Adipocyte (in vitro differentiated cells): ENCODE results near the gene CORIN.

ENCODE experiments used
- DNase-seq: peaks from one replicate; pipeline ENCODE4 v3.0.0-alpha.2; 2015; ENCODE audit warnings: low read depth
- H3K27me3 ChIP-seq: replicated peaks from 2 replicates; pipeline ENCODE4 v1.7.0; 2013; ENCODE audit warnings: mild to moderate bottlenecking, low read length, moderate library complexity; ENCODE audit not compliant: control insufficient read depth, insufficient read depth
- H3K36me3 ChIP-seq: 2 replicates; pipeline ENCODE4 v1.7.0; 2013; ENCODE audit warnings: low read length, mild to moderate bottlenecking, moderate library complexity; ENCODE audit not compliant: control insufficient read depth, insufficient read depth, severe bottlenecking
- H3K4me1 ChIP-seq: 2 replicates; pipeline ENCODE4 v1.7.0; 2013; ENCODE audit warnings: mild to moderate bottlenecking, low read length, moderate library complexity; ENCODE audit not compliant: control insufficient read depth, insufficient read depth
- H3K4me3 ChIP-seq: 2 replicates; pipeline ENCODE4 v1.7.0; 2013; ENCODE audit warnings: mild to moderate bottlenecking, low read length, moderate library complexity
- H3K9ac ChIP-seq: 2 replicates; pipeline ENCODE4 v1.7.0; 2013; ENCODE audit warnings: mild to moderate bottlenecking, low read length, moderate library complexity
- H3K9me3 ChIP-seq: 2 replicates; pipeline ENCODE4 v1.7.0; 2013; ENCODE audit warnings: mild to moderate bottlenecking, low read length, moderate library complexity; ENCODE audit not compliant: control insufficient read depth

Gene CORIN

DNA sequence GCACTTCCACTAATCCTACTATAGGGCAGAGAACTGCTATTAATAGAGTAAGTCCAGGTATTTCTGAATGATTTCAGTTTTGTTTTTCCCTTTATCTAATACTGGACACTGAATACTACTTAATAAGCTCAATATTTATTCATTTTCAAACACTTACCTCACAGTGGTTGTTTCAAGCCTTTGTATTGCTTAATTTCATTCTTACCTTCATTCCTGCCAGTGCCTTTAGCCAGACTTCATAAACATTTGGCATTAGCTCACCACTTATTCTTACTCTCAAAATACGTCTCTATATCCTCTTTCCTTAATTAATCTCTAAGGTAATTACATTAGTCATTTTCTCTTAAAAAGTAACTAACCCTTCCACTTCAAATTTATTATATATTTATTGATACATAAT lies 18.8 kb upstream of the CORIN start:
- Histone ChIP-seq H3K4me3 (no peak overlapping the region), H3K4me1 (peaks cover 39% of the 10 kb centered on the region), H3K36me3 (peaks cover 12% of the 10 kb centered on the region), H3K27me3 (no peaks in the 10 kb centered on the region), H3K9ac (no peak overlapping the region), H3K9me3 (peaks cover 6% of the 10 kb centered on the region)
- DNase-seq, result no peak

DNA sequence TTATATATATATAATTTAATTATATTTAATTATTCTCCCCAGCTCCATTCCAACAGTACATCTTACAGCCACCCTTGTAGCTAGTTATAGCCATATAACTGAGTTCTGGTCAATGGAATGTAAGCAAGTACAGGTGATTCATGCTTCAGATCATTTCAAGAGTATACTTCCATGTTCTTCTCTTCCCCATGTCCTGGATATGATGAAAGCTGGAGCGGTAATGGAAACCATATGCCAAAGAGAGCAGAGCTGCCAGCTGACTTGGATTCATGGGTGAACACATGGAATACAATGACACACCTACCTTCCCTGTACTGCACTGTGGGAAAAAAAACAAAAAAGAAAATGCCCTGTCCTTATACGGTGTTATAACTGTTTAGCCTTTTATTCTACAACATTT lies 17.5 kb upstream of the CORIN start:
- peaks cover 6% of the 10 kb centered on the region for H3K9me3 ChIP-seq
- no peak overlapping the region for H3K9ac ChIP-seq
- peaks cover 20% of the 10 kb centered on the region for H3K36me3 ChIP-seq
- peaks cover 51% of the 10 kb centered on the region for H3K4me1 ChIP-seq
- H3K4me3 ChIP-seq, result no peak overlapping the region
- H3K27me3 ChIP-seq, result no peaks in the 10 kb centered on the region
- no peak for DNase-seq

DNA sequence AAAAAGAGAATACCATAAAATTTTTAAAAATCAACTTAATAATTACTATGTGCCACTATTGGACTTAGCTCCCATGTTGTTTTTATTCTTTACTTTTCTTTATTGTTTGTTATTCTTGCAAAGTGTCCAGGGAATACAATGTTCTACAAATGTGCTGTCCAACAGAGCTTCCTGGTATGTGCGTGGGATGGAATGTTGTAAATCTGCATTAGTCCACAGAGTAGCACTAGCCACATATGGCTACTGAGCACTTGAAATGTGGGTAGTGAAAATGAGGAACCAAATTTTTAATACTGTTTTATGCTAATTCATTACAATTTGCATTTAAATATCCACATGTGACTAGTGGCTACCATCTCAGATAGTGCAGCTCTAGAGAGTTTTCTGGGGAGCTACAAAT lies 14.3 kb upstream of the CORIN start:
- H3K9me3 ChIP-seq, result peaks cover 6% of the 10 kb centered on the region
- peak overlapping the region; percentile 46 for H3K4me3 ChIP-seq
- DNase-seq, result peak; percentile 79
- peak overlapping the region; percentile 58 for H3K9ac ChIP-seq
- no peaks in the 10 kb centered on the region for H3K27me3 ChIP-seq
- peaks cover 51% of the 10 kb centered on the region for H3K4me1 ChIP-seq
- H3K36me3 ChIP-seq, result peaks cover 32% of the 10 kb centered on the region

DNA sequence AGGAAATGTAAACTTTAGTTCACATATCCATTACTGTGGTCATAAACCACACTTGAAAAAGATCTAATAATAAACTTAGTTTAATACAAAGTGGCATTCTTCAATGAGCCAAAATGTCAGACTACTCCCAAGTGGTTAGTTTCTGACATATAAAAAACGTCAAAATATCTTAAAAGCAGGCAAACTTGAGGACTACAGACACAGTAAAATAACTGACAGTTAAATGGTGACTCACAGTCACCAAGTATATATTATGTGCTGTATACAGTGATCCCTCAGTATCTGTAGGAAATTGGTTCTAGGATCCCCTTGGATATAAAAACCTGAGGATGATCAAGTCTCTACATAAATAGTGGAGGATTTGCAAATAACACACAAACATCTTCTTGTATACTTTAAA lies 11.6 kb upstream of the CORIN start:
- H3K27me3 ChIP-seq, result no peaks in the 10 kb centered on the region
- peaks cover 33% of the 10 kb centered on the region for H3K36me3 ChIP-seq
- H3K9ac ChIP-seq, result no peak overlapping the region
- no peak for DNase-seq
- peaks cover 6% of the 10 kb centered on the region for H3K9me3 ChIP-seq
- H3K4me3 ChIP-seq, result no peak overlapping the region
- peaks cover 40% of the 10 kb centered on the region for H3K4me1 ChIP-seq

DNA sequence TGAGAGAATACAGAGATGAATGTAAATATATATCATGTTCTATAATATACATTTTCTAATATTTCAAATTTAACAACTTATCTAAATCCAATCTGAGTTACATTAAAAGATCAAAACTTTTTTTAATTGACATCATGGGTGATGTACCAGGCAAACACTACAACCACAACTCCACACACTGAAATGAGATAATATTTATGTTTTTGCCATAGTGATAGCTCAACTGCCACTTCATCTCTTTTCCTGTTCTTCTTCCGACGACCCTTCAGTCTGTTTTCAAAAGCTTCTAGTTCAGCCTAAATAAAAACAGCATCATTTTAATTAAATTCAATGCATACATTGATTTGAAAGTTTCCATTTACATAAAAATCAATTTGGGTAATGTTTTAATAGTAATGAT lies 10.2 kb upstream of the CORIN start:
- Histone ChIP-seq H3K4me3 (no peak overlapping the region), H3K9me3 (no peaks in the 10 kb centered on the region), H3K27me3 (no peaks in the 10 kb centered on the region), H3K36me3 (peaks cover 33% of the 10 kb centered on the region), H3K9ac (no peak overlapping the region), H3K4me1 (peaks cover 26% of the 10 kb centered on the region)
- DNase-seq, result no peak

DNA sequence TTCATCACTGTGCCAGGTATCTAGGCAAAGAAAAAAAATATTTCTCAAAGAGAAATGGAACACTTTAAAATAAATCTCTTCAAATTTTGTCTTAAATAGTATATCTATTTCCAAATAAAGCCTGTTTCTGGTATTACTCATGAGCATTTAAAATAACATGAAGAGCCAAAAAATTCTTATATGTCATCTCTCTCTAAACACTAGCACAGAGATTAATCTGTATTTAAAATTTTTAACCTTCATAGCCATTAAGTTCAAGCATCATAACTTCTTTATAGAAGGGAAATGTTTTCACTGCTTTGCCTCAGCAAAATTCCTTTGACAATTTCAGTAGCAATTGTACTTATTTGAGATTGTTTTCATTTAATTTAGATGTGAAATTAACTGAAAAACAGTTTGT lies 5.1 kb upstream of the CORIN start:
- H3K9ac ChIP-seq, result no peak overlapping the region
- no peaks in the 10 kb centered on the region for H3K27me3 ChIP-seq
- H3K36me3 ChIP-seq, result peaks cover 19% of the 10 kb centered on the region
- no peak overlapping the region for H3K4me3 ChIP-seq
- H3K9me3 ChIP-seq, result no peaks in the 10 kb centered on the region
- DNase-seq, result no peak
- peaks cover 12% of the 10 kb centered on the region for H3K4me1 ChIP-seq

DNA sequence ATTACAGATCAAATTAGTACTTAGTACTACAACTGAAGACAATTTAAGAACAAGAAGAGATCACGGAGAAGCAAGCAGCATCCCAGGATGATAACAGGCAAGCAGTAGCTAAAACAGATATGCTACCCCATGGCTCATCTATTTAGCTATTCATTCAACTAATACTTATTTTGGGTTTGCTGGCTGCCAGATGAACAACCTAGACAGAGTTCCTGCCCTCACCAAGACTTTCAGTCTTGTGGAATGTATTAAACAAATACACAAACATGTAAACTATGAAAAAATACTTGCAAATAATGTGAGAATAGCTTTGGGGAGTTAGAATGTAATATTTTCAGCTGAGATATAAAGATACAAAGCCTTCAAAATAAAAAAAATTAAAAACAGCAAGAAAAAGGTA lies 2.4 kb upstream of the CORIN start:
- Histone ChIP-seq H3K9ac (no peak overlapping the region), H3K4me1 (peaks cover 31% of the 10 kb centered on the region), H3K36me3 (peaks cover 12% of the 10 kb centered on the region), H3K9me3 (no peaks in the 10 kb centered on the region), H3K4me3 (no peak overlapping the region), H3K27me3 (peaks cover 3% of the 10 kb centered on the region)
- DNase-seq, result peak; percentile 40

DNA sequence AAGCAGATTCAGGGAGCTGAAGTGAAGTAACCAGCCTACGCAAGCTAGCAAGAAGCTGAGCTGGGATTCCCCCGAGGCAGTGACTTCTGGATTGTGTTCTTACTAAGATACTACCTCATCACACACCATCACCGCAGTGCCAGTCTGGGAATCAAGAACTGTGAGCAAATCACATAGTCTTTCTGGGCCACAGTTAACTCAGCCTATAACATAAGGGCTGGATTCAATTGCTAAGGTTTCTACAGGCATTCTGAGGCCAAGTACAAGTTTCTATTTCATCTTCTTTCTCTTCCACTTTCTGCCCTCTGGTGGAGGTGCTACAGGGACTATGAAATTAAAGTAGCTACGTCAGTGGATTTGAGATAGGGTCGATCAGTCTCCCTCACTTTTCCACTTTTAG lies 1.4 kb upstream of the CORIN start:
- no peak overlapping the region for H3K4me3 ChIP-seq
- peaks cover 31% of the 10 kb centered on the region for H3K4me1 ChIP-seq
- peak; percentile 63 for DNase-seq
- peaks cover 13% of the 10 kb centered on the region for H3K27me3 ChIP-seq
- H3K9ac ChIP-seq, result no peak overlapping the region
- peaks cover 9% of the 10 kb centered on the region for H3K36me3 ChIP-seq
- H3K9me3 ChIP-seq, result no peaks in the 10 kb centered on the region

DNA sequence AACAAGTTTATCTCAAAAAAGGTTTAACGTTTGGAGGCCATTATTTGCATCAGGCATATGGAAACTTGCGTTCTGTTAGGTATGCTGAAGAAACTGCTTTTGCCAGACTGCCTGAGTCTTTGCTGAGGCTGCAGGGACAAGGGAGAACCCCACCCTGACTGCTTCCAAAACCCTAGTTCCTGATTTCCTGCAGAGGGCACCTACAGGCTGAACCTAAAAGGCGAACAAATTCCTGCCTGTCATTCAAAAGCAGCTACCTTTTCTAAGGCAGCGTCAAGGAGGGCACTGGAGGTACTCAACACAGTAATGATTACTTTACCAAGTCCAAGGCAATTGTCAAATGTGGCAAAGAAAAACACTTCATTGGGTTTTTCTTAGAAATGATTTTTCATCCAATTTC lies 578 bp upstream of the CORIN start:
- H3K36me3 ChIP-seq, result peaks cover 1% of the 10 kb centered on the region
- H3K9me3 ChIP-seq, result peaks cover under 1% of the 10 kb centered on the region
- DNase-seq, result no peak
- H3K9ac ChIP-seq, result no peak overlapping the region
- peaks cover 15% of the 10 kb centered on the region for H3K27me3 ChIP-seq
- H3K4me1 ChIP-seq, result peaks cover 31% of the 10 kb centered on the region
- H3K4me3 ChIP-seq, result no peak overlapping the region

DNA sequence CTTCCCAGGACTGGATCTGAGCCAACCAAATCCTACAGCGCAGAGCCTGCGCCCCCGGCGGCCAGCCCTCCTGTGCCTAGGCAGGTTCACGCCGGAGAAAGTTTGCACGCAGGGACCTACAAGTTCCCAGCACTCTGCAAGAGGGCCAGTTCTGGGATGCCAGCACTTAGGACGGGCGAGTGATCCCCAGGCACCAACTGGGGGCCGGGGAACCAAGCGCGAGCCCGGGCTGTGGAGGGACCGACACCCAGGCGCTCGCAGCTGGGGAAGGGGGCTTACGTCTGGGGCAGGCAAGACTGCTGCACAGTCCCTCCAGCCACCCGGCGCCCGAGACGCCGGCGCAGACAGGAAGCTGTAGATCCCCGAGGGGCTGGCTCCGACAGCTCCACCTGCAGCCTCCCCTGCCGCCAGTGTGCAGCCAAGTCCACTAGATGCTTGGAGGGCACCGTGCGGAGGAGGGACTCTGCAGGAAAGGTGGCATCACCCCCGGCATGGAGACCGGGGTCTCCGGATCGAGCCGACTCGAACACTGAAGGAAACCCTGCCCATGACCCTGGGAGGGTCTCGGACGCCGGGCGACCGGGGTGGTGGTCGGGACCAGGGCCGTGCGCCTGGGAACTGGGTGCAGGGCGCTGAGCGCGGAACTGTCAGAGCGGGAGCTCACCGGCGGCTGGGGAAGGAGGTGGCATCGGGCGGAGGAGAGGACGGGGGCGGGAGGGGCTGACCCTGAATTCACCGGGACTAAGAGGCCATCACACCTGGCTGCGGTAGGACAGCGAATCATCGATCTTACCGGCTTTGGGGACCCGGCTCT lies 566 bp downstream of the CORIN start:
- Histone ChIP-seq H3K9ac (peak overlapping the region; percentile 66), H3K27me3 (peaks cover 15% of the 10 kb centered on the region), H3K9me3 (peaks cover 10% of the 10 kb centered on the region), H3K4me1 (peaks cover 31% of the 10 kb centered on the region), H3K4me3 (peak overlapping the region; percentile 82), H3K36me3 (no peaks in the 10 kb centered on the region)
- DNase-seq, result peak; percentile 51

DNA sequence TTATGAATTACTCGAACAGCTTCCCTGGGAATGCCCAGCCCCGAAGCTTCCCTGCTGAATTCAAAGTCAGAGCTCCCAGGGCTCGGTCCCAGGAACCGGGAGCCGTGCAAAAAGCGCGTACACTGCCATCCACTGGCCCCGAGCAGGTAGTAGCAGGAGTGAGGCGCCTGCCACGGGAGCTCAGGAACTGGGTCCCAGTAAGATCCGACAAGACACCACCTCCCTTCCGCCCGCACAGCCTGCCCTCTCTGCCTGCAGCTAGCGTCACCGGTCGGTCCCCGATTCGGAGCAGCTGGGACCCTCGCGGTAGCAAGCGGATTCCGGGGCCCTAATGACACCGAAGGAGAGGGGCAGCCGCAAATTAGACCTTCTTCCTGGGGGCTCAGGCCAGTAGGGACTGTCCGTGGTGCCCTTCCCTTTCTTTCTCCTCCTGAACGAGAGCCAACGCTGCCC lies 1.2 kb downstream of the CORIN start:
- peak; percentile 90 for DNase-seq
- peak overlapping the region; percentile 82 for H3K4me3 ChIP-seq
- H3K36me3 ChIP-seq, result no peaks in the 10 kb centered on the region
- H3K9ac ChIP-seq, result peak overlapping the region; percentile 66
- peaks cover 15% of the 10 kb centered on the region for H3K27me3 ChIP-seq
- H3K9me3 ChIP-seq, result peaks cover 10% of the 10 kb centered on the region
- peaks cover 31% of the 10 kb centered on the region for H3K4me1 ChIP-seq

DNA sequence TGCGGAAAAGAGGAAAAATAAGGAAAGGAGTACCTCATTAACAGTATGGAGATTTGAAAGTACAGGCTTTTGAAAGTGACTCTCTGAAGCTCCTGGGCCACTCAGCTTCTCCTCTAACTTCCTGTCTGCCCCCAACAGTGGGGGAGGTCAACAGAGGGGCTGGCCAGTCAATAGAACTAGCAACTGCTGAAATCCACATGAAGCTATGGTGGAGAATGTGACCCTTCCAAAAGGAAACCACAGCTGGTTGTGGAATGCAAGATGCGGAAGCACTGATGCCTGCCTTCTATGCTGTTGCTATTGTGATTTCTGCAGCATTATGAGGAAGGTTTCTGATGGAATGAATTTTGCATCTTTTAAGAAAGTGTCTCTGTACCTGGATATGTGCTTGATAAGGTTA lies 2.4 kb downstream of the CORIN start:
- H3K27me3 ChIP-seq, result peaks cover 15% of the 10 kb centered on the region
- H3K4me1 ChIP-seq, result peaks cover 31% of the 10 kb centered on the region
- no peak overlapping the region for H3K9ac ChIP-seq
- no peak for DNase-seq
- no peaks in the 10 kb centered on the region for H3K36me3 ChIP-seq
- peak overlapping the region; percentile 82 for H3K4me3 ChIP-seq
- H3K9me3 ChIP-seq, result peaks cover 10% of the 10 kb centered on the region
